ENCODE data around the gene ULK1.

Gene ULK1

GRCh38 chr12:131908092-131909080 is 14.0 kb downstream of the ULK1 start:
- no peak for DNase-seq (ENCODE audit: low spot score)

GRCh38 chr12:131909081-131909751 is 14.8 kb downstream of the ULK1 start:
- no peak for DNase-seq (ENCODE audit: low spot score)

DNA sequence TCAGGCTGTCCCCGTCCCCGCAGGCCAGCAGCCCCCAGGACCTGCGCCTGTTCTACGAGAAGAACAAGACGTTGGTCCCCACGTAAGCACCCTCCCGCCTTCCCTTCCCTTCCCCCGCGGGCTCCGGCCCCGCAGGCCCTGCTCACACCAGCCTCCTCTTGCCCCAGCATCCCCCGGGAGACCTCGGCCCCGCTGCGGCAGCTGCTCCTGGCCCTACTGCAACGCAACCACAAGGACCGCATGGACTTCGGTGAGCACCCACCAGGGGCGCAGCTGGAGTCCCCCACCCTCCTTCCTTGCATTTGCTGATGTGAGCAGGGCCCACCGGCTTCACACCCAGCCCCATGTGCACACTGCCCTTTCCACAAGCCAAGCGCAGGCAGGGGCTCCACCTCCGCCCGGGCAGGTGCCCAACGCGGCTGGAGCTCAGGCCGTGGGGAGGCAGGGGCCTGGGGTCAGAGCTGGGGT is 15.4 kb downstream of the ULK1 start:
- no peak for DNase-seq (ENCODE audit: low spot score)

DNA sequence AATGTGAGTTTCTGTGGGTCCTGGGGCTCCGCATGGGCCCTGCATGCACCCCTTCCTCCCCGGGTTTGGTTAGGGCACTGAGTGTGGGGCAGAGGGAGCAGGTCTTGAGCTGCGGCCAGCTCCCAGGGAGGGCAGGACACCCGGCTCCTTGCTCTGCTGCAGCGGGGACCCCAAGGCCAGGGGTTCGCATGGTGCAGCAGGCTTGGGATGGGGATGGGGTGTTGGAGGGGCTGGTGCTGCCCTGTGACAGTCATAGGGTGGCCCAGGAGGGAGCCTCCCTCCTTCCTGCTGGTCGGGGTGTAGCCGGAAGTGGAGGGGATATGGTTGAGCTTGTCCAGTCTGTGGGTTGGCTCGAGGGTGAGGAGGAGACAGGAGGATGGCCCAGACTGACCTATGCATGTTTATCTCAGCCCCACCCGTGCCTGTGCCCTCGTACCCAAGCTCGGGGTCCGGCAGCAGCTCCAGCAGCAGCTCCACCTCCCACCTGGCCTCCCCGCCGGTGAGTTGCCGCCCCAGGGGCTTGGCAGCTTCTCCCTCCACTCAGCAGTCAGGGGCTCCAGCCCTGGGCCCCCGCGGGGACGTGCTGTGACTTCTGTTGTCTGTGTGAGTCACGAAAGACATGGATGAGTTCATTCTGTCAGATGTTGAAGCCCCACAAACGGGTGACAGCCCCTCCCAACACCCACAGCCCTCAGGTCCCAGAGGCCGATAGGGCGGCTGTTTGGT is 16.0 kb downstream of the ULK1 start:
- no peak for DNase-seq (ENCODE audit: low spot score)

DNA sequence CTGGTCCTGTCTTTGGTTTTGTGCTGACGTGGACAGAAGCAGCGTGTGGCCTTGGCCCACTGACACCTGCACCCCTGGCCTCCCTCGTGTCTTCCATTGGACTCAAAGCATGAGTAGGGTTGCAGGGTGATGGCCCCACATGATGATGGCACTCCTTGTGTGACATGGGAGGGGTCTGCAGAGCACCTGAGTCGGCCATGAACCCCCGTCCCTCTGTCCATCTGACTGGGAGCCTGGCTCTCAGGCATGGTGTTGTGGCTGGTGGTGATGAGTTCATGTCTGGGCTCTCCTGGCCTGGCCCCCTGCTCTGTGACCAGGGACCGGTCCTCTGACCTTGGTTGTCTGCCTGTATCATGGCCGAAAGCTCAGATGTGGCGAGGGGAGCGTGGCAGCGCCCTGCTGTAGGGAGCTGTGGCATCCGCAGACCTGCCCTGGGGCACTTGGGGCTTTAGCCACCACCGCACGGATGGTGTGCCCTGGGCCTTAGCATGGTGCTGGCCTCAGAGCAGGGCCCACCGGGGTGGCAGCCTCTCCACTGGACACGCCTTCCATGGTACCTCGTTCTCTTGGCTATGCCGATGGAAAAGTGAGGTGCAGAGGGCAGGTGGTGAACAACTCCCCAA is 16.7 kb downstream of the ULK1 start:
- no peak for DNase-seq (ENCODE audit: low spot score)

- DNase-seq (ENCODE audit: low spot score): no peak
Observed at GRCh38 chr12:131911851-131912477, 17.5 kb downstream of the ULK1 start.

- peak; percentile 98 for DNase-seq (ENCODE audit: low spot score)
Observed at GRCh38 chr12:131912518-131913274, 18.3 kb downstream of the ULK1 start.

- DNase-seq (ENCODE audit: low spot score): no peak
Observed at GRCh38 chr12:131913666-131914065, 19.2 kb downstream of the ULK1 start.

DNA sequence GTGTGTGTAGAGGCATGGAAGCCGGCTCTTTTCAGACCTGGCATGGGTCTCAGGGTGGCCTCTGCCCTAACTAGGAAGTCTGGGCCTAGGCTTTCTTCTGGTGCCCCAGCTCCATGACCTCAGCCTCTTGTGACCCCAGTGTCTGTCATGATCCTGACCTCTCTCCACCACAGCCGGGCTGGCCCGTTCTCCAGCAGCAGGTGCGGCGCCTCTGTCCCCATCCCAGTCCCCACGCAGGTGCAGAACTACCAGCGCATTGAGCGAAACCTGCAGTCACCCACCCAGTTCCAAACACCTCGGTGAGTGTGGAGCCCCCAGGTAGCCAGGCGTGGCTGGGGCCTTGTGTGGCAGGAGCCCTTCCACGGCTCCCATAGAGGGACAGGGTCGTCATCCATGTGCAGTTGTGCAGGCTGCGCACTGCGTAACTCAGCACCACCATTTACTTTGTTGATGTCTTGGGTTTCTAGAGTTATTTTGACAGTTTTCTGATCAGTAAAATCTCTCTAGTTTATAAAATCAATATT is 19.8 kb downstream of the ULK1 start:
- DNase-seq (ENCODE audit: low spot score): no peak

DNA sequence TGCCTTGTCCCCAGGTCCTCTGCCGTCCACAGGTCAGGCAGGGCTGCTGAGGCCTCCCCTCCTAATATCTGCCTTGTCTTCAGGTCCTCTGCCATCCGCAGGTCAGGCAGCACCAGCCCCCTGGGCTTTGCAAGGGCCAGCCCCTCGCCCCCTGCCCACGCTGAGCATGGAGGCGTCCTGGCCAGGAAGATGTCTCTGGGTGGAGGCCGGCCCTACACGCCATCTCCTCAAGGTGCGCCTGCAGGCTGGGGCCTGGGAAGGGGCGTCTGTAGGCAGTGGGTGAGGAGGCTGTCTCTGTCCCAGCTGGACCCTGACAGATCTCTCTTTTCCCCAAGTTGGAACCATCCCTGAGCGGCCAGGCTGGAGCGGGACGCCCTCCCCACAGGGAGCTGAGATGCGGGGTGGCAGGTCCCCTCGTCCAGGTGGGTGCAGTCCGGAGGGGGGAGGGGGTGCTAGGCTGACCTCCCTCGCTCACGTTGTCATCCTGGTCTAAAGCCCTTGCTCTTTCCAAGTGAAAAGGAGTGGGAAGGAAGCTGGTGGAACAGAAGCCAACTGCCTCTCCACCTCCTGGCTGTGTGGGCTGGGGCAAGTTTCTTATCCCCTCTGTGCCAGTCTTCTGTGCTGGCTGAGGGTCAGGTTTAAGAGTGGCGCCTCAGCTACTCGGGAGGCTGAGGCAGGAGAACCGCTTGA is 20.7 kb downstream of the ULK1 start:
- DNase-seq (ENCODE audit: low spot score): no peak

DNA sequence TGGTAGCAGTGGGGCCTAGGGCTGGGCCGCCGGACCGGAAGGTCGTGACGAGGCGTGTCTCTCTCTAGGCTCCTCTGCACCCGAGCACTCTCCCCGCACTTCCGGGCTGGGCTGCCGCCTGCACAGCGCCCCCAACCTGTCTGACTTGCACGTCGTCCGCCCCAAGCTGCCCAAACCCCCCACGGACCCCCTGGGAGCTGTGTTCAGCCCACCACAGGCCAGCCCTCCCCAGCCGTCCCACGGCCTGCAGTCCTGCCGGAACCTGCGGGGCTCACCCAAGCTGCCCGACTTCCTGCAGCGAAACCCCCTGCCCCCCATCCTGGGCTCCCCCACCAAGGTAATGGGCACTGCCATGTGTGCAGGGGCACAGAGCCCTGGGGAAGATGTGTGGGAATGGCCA is 21.4 kb downstream of the ULK1 start:
- no peak for DNase-seq (ENCODE audit: low spot score)

GRCh38 chr12:131916306-131917138 is 22.1 kb downstream of the ULK1 start:
- DNase-seq (ENCODE audit: low spot score): no peak

DNA sequence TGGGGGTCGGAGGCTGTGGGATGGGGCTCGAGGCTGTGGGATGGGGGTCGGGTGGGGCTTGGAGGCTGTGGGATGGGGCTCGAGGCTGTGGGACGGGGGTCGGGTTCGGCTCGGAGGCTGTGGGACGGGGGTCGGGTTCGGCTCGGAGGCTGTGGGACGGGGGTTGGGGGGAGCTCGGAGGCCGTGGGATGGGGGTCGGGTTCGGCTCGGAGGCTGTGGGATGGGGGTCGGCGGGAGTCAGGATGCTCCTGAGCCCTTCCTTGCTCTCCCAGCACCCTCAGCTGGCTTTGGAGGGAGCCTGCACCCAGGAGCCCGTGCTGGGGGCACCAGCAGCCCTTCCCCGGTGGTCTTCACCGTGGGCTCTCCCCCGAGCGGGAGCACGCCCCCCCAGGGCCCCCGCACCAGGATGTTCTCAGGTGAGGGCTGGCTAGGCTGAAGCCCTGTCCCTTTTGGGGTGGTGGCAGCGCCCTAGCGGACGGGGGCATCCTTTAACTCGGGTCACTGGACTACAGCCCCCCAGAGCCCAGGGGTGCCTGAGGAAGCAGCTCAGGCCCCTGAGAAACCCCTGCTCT is 22.8 kb downstream of the ULK1 start:
- DNase-seq (ENCODE audit: low spot score): no peak

GRCh38 chr12:131917711-131918306 is 23.4 kb downstream of the ULK1 start:
- DNase-seq (ENCODE audit: low spot score): no peak

GRCh38 chr12:131918311-131919050 is 24.1 kb downstream of the ULK1 start:
- no peak for DNase-seq (ENCODE audit: low spot score)

- no peak for DNase-seq (ENCODE audit: low spot score)
Observed at GRCh38 chr12:131919051-131919347, 24.6 kb downstream of the ULK1 start.

DNA sequence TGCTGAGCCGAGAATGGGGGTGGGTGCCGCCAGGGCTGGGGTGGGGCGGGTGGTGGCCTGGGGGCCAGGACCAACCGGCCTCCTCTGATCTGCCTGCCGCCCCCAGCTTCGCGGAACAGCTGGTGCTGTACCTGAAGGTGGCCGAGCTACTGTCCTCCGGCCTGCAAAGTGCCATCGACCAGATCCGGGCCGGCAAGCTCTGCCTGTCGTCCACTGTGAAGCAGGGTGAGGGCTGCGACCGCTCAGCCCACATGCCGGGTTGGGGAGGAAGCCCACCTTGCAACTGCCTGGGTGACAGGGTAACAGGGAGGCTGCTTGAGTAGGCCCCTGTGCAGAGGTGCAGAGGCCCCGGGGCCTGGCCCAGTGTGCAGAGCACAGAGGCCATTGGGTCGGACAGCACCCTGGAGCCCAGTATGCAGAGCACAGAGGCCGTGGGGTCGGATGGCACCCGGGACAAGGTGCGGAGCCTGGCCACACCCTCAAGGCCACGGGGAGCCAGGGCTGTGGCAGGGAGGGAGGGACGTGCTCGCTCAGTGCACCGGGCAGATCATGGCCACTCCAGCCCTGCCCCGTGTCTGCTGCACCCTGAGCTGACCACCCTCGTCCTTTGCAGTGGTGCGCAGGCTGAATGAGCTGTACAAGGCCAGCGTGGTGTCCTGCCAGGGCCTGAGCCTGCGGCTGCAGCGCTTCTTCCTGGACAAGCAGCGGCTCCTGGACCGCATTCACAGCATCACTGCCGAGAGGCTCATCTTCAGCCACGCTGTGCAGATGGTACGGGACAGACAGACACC is 25.1 kb downstream of the ULK1 start:
- DNase-seq (ENCODE audit: low spot score): no peak
